SH-SY5Y (cell line): ENCODE measurements around the gene FHAD1.

Experiments used
- GATA2 ChIP-seq: IDR thresholded peaks from 2 replicates; pipeline ENCODE4 v1.6.1; 2011; ENCODE audit warnings: mild to moderate bottlenecking, low read depth, low read length
- GATA3 ChIP-seq: IDR thresholded peaks from 2 replicates; pipeline ENCODE4 v1.6.1; 2011; ENCODE audit warnings: low read depth, mild to moderate bottlenecking, low read length, moderate library complexity

- TF ChIP-seq GATA2 (no peak), GATA3 (no peak)
Observed at GRCh38 chr1:15394258-15394690, 147.3 kb downstream of the FHAD1 start.
